ENCODE results near the gene ARRDC5.
"Not testable (repeated sequence)": the region's sequence is repeated elsewhere in the genome, so short reads cannot be mapped to it uniquely, and the experiment has no call there.

ARRDC5 gene

GRCh38 chr19:4902796-4903195 lies at the start of gene ARRDC5:
ARRDC5 (minus strand) TSS chr19:4902896; CDS start chr19:4902825, 71 bp downstream.
- no peak for DNase-seq (ENCODE audit: low read depth, low spot score)

DNA sequence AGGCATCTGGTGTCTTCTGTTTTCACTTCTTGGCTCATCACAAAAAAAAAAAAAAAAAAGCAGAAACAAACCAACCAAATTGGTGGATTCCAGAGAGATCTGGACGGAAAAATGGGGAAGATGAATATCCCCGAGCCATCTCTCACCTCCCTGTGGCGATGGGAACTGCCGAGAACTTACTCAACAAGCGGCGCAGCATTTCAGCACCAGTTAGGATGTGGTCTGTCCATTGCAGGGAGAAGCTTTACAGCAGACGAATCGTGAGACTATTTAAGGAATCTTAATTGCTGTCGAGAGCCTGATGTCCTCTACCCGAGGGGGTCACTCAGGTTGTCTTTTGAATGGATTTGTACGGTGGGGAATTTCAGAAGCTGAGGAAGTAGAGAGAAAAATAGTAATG lies 49.0 kb upstream of the ARRDC5 start:
- DNase-seq (ENCODE audit: low read depth, low spot score), result no peak

GRCh38 chr19:4950650-4951049 lies 48.0 kb upstream of the ARRDC5 start:
- DNase-seq (ENCODE audit: low read depth, low spot score), result not testable (repeated sequence)

- DNase-seq (ENCODE audit: low read depth, low spot score), result not testable (repeated sequence)
These were observed 39.0 kb upstream of the ARRDC5 start for GRCh38 chr19:4941638-4942169.

- DNase-seq (ENCODE audit: low read depth, low spot score), result no peak
These were observed 36.8 kb upstream of the ARRDC5 start for GRCh38 chr19:4939466-4939865.

DNA sequence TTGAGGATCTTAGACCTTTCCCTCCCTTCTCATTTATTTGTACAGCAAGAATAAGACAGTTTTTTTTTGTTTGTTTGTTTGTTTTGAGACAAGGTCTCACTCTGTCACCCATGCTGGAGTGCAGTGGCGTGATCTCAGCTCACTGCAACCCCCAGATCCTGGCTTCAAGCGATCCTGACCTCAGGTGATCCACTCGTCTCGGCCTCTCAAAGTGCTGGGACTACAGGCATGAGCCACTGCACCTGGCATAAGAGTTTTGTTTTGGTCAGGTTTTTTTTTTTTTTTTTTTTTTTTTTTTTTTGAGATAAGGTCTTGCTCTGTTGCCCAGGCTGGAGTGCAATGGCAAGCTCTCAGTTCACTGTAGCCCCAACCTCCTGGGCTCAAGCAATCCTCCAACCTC lies 35.8 kb upstream of the ARRDC5 start:
- not testable (repeated sequence) for DNase-seq (ENCODE audit: low read depth, low spot score)

GRCh38 chr19:4937060-4937459 lies 34.4 kb upstream of the ARRDC5 start:
- DNase-seq (ENCODE audit: low read depth, low spot score), result no peak

DNA sequence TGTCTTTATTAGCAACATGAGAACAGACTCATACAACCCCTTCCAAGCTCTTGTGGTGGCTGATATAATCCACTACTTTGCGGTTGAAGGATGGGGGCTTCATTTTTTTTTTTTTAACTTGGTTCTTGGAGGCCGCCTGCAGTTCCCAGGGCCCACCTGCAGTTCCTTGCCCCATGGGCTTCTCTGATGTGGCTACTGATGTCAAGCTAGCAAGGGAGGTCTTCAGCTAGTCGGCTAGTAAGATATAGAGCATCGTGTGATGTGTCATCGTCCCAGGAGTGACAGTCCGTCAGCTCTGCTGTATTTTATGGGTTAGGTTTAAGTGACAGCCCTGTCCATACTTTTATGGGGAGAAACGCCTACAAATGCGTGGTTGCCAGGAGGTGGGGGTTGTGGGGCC lies 32.7 kb upstream of the ARRDC5 start:
- no peak for DNase-seq (ENCODE audit: low read depth, low spot score)

GRCh38 chr19:4933528-4933927 lies 30.8 kb upstream of the ARRDC5 start:
- DNase-seq (ENCODE audit: low read depth, low spot score), result no peak

- no peak for DNase-seq (ENCODE audit: low read depth, low spot score)
These were observed 30.0 kb upstream of the ARRDC5 start for GRCh38 chr19:4932711-4933110.

DNA sequence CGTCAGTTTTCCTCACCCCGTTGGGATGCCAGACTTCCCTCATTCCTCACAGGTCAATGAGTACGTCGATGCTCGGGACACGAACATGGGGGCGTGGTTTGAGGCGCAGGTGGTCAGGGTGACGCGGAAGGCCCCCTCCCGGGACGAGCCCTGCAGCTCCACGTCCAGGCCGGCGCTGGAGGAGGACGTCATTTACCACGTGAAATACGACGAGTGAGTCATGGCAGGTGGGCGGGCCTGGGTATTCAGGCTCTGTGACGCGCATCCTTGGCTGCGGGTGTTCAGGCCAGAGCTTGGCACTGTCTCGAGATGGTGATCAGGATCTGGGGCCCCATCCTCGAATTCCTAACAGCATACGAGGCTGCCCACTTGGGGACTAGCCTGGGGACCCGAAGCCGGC lies 28.0 kb upstream of the ARRDC5 start:
- DNase-seq (ENCODE audit: low read depth, low spot score), result no peak

DNA sequence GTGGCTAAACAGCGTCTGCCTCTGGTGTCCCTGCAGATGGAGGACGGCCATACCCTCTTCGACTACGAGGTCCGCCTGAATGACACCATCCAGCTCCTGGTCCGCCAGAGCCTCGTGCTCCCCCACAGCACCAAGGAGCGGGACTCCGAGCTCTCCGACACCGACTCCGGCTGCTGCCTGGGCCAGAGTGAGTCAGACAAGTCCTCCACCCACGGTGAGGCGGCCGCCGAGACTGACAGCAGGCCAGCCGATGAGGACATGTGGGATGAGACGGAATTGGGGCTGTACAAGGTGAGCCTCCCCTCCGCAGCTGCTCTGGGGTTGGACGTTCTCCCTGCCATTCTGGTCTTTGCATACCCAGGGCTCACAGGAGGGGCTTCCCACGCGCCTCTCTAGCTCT lies 26.5 kb upstream of the ARRDC5 start:
- no peak for DNase-seq (ENCODE audit: low read depth, low spot score)

DNA sequence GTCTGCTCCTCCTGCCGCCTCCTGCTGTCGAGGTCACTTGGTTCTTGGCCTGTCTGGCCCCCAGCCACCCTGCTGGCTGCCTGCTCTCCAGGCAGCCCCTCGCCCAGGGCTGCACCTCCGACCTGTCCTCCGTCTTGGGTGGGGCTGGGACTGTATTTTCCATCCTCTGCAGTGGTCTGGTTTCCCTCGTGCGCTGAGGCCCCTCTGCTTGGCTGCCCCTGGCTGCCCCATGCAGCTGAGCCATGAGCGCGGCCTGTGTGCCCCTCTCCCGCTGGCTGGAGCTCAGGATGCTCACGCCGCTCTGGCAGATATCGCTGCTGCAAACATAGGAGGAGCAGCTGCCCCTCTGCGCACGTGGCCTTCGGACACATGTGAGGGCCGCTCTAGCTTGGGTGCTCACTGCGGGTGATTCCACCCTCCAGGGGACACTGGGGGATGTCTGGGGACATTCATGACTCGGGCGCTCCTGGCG lies 20.6 kb upstream of the ARRDC5 start:
- DNase-seq (ENCODE audit: low read depth, low spot score), result no peak

- DNase-seq (ENCODE audit: low read depth, low spot score), result no peak
These were observed 20.0 kb upstream of the ARRDC5 start for GRCh38 chr19:4922530-4923275.

- DNase-seq (ENCODE audit: low read depth, low spot score), result no peak
These were observed 13.8 kb upstream of the ARRDC5 start for GRCh38 chr19:4916292-4917082.

- DNase-seq (ENCODE audit: low read depth, low spot score), result peak; percentile 42
These were observed 12.2 kb upstream of the ARRDC5 start for GRCh38 chr19:4914736-4915501.

DNA sequence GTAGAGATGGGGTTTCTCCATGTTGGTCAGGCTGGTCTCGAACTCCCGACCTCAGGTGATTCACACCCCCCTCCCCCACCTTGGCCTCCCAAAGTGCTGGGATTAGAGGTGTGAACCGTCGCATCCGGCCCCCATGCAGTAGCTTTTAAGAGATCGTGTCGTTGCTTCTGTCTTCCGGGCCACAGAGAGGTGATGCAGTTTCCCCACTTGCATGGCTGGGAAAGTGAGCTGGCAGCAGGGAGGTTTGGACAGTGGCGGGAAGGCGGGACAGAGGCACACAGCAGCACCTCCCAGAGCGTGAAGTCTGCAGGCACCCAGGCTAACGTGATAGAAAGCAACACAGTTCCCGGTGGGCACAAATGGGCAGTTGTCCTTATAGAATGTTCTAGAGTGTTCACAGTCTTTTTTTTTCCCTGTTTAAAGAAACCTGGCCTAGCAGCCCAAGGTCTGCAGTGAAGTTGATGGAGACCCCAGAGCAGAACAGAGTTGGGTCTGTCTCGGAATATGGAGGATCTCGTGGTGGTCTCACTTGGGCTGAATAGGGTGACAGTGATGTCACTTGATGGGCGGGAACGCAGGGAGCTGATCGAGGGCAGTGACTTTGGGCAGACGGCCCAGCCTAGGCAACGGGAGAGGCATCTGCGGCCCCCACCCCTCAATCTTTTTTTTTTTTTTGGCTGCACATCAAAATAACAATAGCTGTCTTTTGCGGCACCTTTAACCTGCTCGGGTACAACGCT lies 11.5 kb upstream of the ARRDC5 start:
- DNase-seq (ENCODE audit: low read depth, low spot score), result no peak

GRCh38 chr19:4911786-4912672 lies 9.3 kb upstream of the ARRDC5 start:
- DNase-seq (ENCODE audit: low read depth, low spot score), result peak; percentile 41

GRCh38 chr19:4911314-4911713 lies 8.6 kb upstream of the ARRDC5 start:
- no peak for DNase-seq (ENCODE audit: low read depth, low spot score)
